Skeletal muscle cell (primary cell): ENCODE measurements around the gene POLD1.
"Not testable (repeated sequence)": the region's sequence is repeated elsewhere in the genome, so short reads cannot be mapped to it uniquely, and the experiment has no call there.

ENCODE experiments used
- DNase-seq: peaks from one replicate; pipeline ENCODE4 v3.0.0-alpha.2; 2010; ENCODE audit warnings: low read depth
- H3K4me3 ChIP-seq: 2 replicates; pipeline ENCODE4 v1.5.1; 2011; ENCODE audit warnings: low read depth, mild to moderate bottlenecking, control low read depth, low read length, moderate library complexity

POLD1 gene

GRCh38 chr19:50383852-50384684 lies at the start of gene POLD1:
TSS of gene POLD1 (plus strand) at chr19:50384347. CDS start at chr19:50398852, 14,505 bp downstream.
- H3K4me3 ChIP-seq, result peak within 1 kb of the TSS; percentile 57
- peak; percentile 89 for DNase-seq

GRCh38 chr19:50334741-50335421 lies 49.3 kb upstream of the POLD1 start:
- no peak overlapping the region for H3K4me3 ChIP-seq
- no peak for DNase-seq

GRCh38 chr19:50337031-50337430 lies 47.1 kb upstream of the POLD1 start:
- H3K4me3 ChIP-seq, DNase-seq: not testable (repeated sequence)

- no peak overlapping the region for H3K4me3 ChIP-seq
- no peak for DNase-seq
Measured at GRCh38 chr19:50340331-50340730, 43.8 kb upstream of the POLD1 start.

GRCh38 chr19:50341091-50341564 lies 43.0 kb upstream of the POLD1 start:
- no peak overlapping the region for H3K4me3 ChIP-seq
- no peak for DNase-seq

- no peak for DNase-seq
- no peak overlapping the region for H3K4me3 ChIP-seq
Measured at GRCh38 chr19:50344661-50345318, 39.4 kb upstream of the POLD1 start.

- not testable (repeated sequence) for H3K4me3 ChIP-seq, DNase-seq
Measured at GRCh38 chr19:50347089-50347581, 37.0 kb upstream of the POLD1 start.

- no peak overlapping the region for H3K4me3 ChIP-seq
- DNase-seq, result no peak
Measured at GRCh38 chr19:50349277-50350057, 34.7 kb upstream of the POLD1 start.

GRCh38 chr19:50352242-50352641 lies 31.9 kb upstream of the POLD1 start:
- DNase-seq, result no peak
- H3K4me3 ChIP-seq, result no peak overlapping the region

GRCh38 chr19:50353487-50353880 lies 30.7 kb upstream of the POLD1 start:
- not testable (repeated sequence) for H3K4me3 ChIP-seq, DNase-seq

GRCh38 chr19:50356691-50357177 lies 27.4 kb upstream of the POLD1 start:
- no peak overlapping the region for H3K4me3 ChIP-seq

GRCh38 chr19:50357178-50358100 lies 26.7 kb upstream of the POLD1 start:
- no peak for DNase-seq
- H3K4me3 ChIP-seq, result peak overlapping the region; percentile 38

More at GRCh38 chr19:50356691-50357177, 27.4 kb upstream of the POLD1 start:
- DNase-seq, result no peak

- no peak for DNase-seq
- H3K4me3 ChIP-seq, result peak overlapping the region; percentile 46
Measured at GRCh38 chr19:50358483-50359327, 25.4 kb upstream of the POLD1 start.

- H3K4me3 ChIP-seq, result no peak overlapping the region
- no peak for DNase-seq
Measured at GRCh38 chr19:50359328-50359818, 24.8 kb upstream of the POLD1 start.

- H3K4me3 ChIP-seq, result no peak overlapping the region
- no peak for DNase-seq
Measured at GRCh38 chr19:50361290-50362029, 22.7 kb upstream of the POLD1 start.

- no peak for DNase-seq
- H3K4me3 ChIP-seq, result no peak overlapping the region
Measured at GRCh38 chr19:50362030-50362412, 22.1 kb upstream of the POLD1 start.
